Measurements from ENCODE around the gene IL1RAPL2.

IL1RAPL2 gene

DNA sequence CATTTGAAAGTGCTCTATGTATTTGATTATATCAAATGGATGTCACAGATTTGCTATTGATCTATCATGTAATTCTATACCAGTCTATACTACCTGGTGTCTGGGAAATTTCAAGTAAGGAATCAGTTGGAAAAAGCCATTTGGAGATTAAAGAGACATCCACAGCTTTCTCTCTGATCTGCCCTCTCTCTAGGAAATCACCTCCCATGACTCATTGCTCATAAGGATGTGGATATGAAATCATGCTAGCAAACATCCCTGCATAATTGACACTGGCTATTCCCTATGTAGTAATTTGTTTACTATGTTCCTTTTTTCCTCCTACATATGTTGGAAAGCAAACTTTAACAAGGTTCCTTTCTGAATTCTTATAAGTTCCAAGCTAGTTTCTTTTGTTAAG lies 560.2 kb downstream of the IL1RAPL2 start:
- Histone ChIP-seq H3K4me1 (ENCODE audit: control insufficient read depth, insufficient read depth, low read length) (no peaks in the 10 kb centered on the region), H3K27ac (ENCODE audit: extremely low read depth, low read depth, low read length) (no peak overlapping the region), H3K4me3 (ENCODE audit: low read depth, low read length) (no peak overlapping the region), H3K9me3 (ENCODE audit: control insufficient read depth, insufficient read depth, low read depth, low read length) (no peaks in the 10 kb centered on the region), H3K36me3 (ENCODE audit: control insufficient read depth in 2 of 2, insufficient read depth in 1 of 2, low read length in 2 of 2) (no peaks in the 10 kb centered on the region)
- TF ChIP-seq ZNF529 (tag by site-specific recombination; IDR thresholded peaks at IDR 0.05; ENCODE audit: insufficient replicate concordance), result no peak
- no peak for TF ChIP-seq ZNF169 (tag by site-specific recombination; IDR thresholded peaks at IDR 0.05)
- no peak for TF ChIP-seq SCRT1 (tag by site-specific recombination; IDR thresholded peaks at IDR 0.05; ENCODE audit: borderline replicate concordance)
- TF ChIP-seq ZNF146 (tag by site-specific recombination; IDR thresholded peaks at IDR 0.05), result no peak
- no peak for TF ChIP-seq MYNN (tag by site-specific recombination; IDR thresholded peaks at IDR 0.05; ENCODE audit: borderline replicate concordance)
- no peak for TF ChIP-seq ZNF792 (tag by site-specific recombination; IDR thresholded peaks at IDR 0.05)
- no peak for TF ChIP-seq ZNF175 (tag by site-specific recombination; IDR thresholded peaks at IDR 0.05)
- no peak for TF ChIP-seq ZNF157 (tag by site-specific recombination; IDR thresholded peaks at IDR 0.05)
- TF ChIP-seq, protein P1, sequence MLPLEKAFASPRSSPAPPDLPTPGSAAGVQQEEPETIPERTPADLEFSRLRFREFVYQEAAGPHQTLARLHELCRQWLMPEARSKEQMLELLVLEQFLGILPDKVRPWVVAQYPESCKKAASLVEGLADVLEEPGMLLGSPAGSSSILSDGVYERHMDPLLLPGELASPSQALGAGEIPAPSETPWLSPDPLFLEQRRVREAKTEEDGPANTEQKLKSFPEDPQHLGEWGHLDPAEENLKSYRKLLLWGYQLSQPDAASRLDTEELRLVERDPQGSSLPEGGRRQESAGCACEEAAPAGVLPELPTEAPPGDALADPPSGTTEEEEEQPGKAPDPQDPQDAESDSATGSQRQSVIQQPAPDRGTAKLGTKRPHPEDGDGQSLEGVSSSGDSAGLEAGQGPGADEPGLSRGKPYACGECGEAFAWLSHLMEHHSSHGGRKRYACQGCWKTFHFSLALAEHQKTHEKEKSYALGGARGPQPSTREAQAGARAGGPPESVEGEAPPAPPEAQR (tag by site-specific recombination; IDR thresholded peaks at IDR 0.05), result no peak
- no peak for TF ChIP-seq ZNF24 (tag by site-specific recombination; IDR thresholded peaks at IDR 0.05)
- TF ChIP-seq, protein P2, sequence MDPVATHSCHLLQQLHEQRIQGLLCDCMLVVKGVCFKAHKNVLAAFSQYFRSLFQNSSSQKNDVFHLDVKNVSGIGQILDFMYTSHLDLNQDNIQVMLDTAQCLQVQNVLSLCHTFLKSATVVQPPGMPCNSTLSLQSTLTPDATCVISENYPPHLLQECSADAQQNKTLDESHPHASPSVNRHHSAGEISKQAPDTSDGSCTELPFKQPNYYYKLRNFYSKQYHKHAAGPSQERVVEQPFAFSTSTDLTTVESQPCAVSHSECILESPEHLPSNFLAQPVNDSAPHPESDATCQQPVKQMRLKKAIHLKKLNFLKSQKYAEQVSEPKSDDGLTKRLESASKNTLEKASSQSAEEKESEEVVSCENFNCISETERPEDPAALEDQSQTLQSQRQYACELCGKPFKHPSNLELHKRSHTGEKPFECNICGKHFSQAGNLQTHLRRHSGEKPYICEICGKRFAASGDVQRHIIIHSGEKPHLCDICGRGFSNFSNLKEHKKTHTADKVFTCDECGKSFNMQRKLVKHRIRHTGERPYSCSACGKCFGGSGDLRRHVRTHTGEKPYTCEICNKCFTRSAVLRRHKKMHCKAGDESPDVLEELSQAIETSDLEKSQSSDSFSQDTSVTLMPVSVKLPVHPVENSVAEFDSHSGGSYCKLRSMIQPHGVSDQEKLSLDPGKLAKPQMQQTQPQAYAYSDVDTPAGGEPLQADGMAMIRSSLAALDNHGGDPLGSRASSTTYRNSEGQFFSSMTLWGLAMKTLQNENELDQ (tag by site-specific recombination; IDR thresholded peaks at IDR 0.05; ENCODE audit: low read depth), result no peak
- TF ChIP-seq, protein P3, sequence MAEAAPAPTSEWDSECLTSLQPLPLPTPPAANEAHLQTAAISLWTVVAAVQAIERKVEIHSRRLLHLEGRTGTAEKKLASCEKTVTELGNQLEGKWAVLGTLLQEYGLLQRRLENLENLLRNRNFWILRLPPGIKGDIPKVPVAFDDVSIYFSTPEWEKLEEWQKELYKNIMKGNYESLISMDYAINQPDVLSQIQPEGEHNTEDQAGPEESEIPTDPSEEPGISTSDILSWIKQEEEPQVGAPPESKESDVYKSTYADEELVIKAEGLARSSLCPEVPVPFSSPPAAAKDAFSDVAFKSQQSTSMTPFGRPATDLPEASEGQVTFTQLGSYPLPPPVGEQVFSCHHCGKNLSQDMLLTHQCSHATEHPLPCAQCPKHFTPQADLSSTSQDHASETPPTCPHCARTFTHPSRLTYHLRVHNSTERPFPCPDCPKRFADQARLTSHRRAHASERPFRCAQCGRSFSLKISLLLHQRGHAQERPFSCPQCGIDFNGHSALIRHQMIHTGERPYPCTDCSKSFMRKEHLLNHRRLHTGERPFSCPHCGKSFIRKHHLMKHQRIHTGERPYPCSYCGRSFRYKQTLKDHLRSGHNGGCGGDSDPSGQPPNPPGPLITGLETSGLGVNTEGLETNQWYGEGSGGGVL (tag by site-specific recombination; IDR thresholded peaks at IDR 0.05), result no peak
- no peak for TF ChIP-seq ZNF747 (tag by site-specific recombination; IDR thresholded peaks at IDR 0.05)
- POLR2A ChIA-PET, result no interaction called here
- CTCF ChIA-PET, result interaction anchor here (0.6 kb wide), 1 partner anchor 226 kb away, joined by 3 read pairs; no protein-coding TSS in a partner anchor

DNA sequence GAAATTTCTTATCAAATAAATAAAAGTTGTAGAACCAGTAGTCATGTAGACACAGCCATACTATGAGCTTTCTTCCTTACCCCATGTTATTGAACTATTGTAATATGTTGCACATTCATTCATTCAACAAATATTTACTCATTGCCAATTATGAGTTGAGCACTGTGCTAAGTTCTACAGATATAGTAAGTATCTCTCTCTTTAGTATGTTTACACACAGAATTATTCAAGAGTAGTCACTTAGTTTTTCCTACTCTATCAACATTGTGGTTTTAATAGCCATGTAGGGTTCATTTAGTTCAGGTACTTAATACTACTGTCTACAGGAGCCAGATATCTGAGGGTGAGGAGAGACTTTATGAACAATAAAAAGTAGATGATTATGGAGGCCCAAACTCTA lies 568.3 kb downstream of the IL1RAPL2 start:
- CTCF ChIA-PET, result interaction anchor here (0.6 to 0.9 kb wide), 3 partner anchors 10 to 1296 kb away, joined by 3 read pairs; no protein-coding TSS in a partner anchor
- POLR2A ChIA-PET, result no interaction called here

More for the DNA sequence above, 568.3 kb downstream of the IL1RAPL2 start:
- Histone ChIP-seq H3K9me3 (ENCODE audit: control insufficient read depth, insufficient read depth, low read depth, low read length) (no peaks in the 10 kb centered on the region), H3K4me3 (ENCODE audit: low read depth, low read length) (no peak overlapping the region), H3K4me1 (ENCODE audit: control insufficient read depth, insufficient read depth, low read length) (no peaks in the 10 kb centered on the region), H3K27ac (ENCODE audit: extremely low read depth, low read depth, low read length) (no peak overlapping the region), H3K36me3 (ENCODE audit: control insufficient read depth in 2 of 2, insufficient read depth in 1 of 2, low read length in 2 of 2) (no peaks in the 10 kb centered on the region)
- no peak for TF ChIP-seq ZNF391 (tag by site-specific recombination; IDR thresholded peaks at IDR 0.05; ENCODE audit: borderline replicate concordance, low read depth)
- TF ChIP-seq, protein P4, sequence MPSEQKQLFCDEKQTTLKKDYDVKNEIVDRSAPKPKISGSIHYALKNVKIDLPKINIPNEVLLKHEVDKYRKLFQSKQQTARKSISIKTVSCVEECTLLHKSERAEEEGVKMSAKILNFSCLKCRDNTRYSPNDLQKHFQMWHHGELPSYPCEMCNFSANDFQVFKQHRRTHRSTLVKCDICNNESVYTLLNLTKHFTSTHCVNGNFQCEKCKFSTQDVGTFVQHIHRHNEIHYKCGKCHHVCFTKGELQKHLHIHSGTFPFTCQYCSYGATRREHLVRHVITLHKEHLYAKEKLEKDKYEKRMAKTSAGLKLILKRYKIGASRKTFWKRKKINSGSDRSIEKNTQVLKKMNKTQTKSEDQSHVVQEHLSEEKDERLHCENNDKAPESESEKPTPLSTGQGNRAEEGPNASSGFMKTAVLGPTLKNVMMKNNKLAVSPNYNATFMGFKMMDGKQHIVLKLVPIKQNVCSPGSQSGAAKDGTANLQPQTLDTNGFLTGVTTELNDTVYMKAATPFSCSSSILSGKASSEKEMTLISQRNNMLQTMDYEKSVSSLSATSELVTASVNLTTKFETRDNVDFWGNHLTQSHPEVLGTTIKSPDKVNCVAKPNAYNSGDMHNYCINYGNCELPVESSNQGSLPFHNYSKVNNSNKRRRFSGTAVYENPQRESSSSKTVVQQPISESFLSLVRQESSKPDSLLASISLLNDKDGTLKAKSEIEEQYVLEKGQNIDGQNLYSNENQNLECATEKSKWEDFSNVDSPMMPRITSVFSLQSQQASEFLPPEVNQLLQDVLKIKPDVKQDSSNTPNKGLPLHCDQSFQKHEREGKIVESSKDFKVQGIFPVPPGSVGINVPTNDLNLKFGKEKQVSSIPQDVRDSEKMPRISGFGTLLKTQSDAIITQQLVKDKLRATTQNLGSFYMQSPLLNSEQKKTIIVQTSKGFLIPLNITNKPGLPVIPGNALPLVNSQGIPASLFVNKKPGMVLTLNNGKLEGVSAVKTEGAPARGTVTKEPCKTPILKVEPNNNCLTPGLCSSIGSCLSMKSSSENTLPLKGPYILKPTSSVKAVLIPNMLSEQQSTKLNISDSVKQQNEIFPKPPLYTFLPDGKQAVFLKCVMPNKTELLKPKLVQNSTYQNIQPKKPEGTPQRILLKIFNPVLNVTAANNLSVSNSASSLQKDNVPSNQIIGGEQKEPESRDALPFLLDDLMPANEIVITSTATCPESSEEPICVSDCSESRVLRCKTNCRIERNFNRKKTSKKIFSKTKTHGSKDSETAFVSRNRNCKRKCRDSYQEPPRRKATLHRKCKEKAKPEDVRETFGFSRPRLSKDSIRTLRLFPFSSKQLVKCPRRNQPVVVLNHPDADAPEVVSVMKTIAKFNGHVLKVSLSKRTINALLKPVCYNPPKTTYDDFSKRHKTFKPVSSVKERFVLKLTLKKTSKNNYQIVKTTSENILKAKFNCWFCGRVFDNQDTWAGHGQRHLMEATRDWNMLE (tag by site-specific recombination; conservative IDR thresholded peaks at IDR 0.05; ENCODE audit: low read depth), result no peak

All from HEK293 (cell line).